Kidney epithelial cell (primary cell): Measurements from ENCODE around the gene EML1. TPM values are rescaled to one million over a fixed set of nuclear protein-coding genes. Genes with fewer than 3 reads are reported as not detected.

ENCODE experiments used
- DNase-seq: peaks from one replicate; pipeline ENCODE4 v3.0.0-alpha.2; 2010; ENCODE audit warnings: low read depth
- H3K27me3 ChIP-seq: 2 replicates; pipeline ENCODE4 v1.6.0; 2011; ENCODE audit warnings: low read length; ENCODE audit not compliant: control insufficient read depth, insufficient read depth
- H3K36me3 ChIP-seq: 2 replicates; pipeline ENCODE4 v1.5.1; 2011; ENCODE audit warnings: low read length; ENCODE audit not compliant: control insufficient read depth, insufficient read depth
- H3K4me3 ChIP-seq: 2 replicates; pipeline ENCODE4 v1.5.1; 2011; ENCODE audit warnings: low read depth, mild to moderate bottlenecking, control low read depth, low read length
- total RNA-seq: library from RNA; depleted of rRNA; stranded (reverse); fragments of >200 nt; gene quantifications from 2 replicates; pipeline ENCODE4 v1.2.3, GENCODE V29; 2015
- TF ChIP-seq, protein P1 (sequence below): IDR thresholded peaks from 2 replicates; pipeline ENCODE4 v1.5.1; 2011; ENCODE audit warnings: mild to moderate bottlenecking, moderate library complexity, low read length, control low read depth, inconsistent platforms; ENCODE audit not compliant: insufficient read depth, poor library complexity, severe bottlenecking

EML1 gene
- total RNA-seq, 1 donor from 2014 or later: 11.6 TPM

GRCh38 chr14:99803803-99804202 is 10.6 kb downstream of the EML1 start:
- TF ChIP-seq, protein P1, sequence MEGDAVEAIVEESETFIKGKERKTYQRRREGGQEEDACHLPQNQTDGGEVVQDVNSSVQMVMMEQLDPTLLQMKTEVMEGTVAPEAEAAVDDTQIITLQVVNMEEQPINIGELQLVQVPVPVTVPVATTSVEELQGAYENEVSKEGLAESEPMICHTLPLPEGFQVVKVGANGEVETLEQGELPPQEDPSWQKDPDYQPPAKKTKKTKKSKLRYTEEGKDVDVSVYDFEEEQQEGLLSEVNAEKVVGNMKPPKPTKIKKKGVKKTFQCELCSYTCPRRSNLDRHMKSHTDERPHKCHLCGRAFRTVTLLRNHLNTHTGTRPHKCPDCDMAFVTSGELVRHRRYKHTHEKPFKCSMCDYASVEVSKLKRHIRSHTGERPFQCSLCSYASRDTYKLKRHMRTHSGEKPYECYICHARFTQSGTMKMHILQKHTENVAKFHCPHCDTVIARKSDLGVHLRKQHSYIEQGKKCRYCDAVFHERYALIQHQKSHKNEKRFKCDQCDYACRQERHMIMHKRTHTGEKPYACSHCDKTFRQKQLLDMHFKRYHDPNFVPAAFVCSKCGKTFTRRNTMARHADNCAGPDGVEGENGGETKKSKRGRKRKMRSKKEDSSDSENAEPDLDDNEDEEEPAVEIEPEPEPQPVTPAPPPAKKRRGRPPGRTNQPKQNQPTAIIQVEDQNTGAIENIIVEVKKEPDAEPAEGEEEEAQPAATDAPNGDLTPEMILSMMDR: no peak
- DNase-seq: no peak
- Histone ChIP-seq H3K36me3 (no peaks in the 10 kb centered on the region), H3K4me3 (no peak overlapping the region), H3K27me3 (peaks cover 7% of the 10 kb centered on the region)

GRCh38 chr14:99805757-99806439 is 12.7 kb downstream of the EML1 start:
- Histone ChIP-seq H3K27me3 (peaks cover 7% of the 10 kb centered on the region), H3K36me3 (no peaks in the 10 kb centered on the region), H3K4me3 (no peak overlapping the region)
- TF ChIP-seq, protein P1: no peak
- no peak for DNase-seq

DNA sequence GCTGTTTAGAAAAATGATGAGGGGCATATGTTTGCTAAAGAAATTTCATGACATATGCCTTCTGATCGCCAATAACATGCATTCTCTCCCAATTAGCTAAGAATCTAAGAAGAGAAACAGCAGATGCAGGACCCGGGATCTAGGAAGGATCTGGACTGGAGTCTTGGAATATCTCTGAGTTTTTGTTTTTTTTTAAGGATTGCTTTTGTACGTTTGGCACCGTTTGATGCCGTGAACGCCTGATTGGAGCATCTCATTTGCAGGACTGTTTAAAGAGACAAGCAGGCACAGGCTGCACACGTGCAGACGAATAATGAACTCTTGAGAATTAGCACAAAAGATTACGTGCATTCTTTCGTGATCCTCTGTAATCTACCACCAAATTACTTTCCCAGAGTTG is 13.6 kb downstream of the EML1 start:
- Histone ChIP-seq H3K4me3 (no peak overlapping the region), H3K36me3 (no peaks in the 10 kb centered on the region), H3K27me3 (peaks cover 7% of the 10 kb centered on the region)
- no peak for DNase-seq
- TF ChIP-seq, protein P1: no peak

DNA sequence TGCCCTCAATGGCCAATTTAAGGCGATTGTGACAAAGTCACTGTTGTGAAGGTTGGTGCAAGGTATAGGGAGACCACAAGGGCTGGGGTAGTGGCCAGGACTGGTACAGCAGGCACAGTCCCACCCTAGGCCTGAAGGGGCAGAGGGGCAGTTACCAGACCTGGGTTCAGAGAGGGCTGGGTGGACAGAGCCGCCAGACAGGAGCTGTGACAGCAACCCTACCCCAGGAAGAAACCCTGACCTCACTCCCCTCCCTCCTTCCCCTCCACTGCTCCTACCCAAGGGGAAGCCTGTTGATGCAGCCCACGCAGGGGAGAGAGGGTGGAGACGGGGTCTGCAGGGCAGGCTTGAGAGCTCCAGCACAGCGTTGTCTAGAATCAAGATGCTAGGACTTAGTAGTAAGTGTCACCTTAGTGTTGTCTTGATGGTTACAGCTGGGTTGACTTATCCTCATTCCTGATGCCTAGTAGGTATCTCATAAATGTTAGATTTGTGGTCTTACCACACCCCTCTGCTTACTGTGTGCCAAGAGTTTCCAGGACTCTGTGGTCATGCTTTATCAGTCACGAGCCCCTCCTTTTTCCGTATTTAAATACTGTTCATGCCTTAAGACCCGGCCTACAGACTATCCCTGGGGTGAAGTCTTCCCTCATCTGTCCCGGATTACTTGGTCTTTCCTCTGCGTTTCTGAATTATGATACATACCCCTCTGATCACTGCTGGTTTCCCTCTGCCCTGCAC is 14.4 kb downstream of the EML1 start:
- no peaks in the 10 kb centered on the region for H3K36me3 ChIP-seq
- no peak for DNase-seq
- H3K27me3 ChIP-seq: peaks cover 10% of the 10 kb centered on the region
- TF ChIP-seq, protein P1: no peak
- no peak overlapping the region for H3K4me3 ChIP-seq

- no peak for DNase-seq
- Histone ChIP-seq H3K27me3 (peaks cover 10% of the 10 kb centered on the region), H3K36me3 (no peaks in the 10 kb centered on the region), H3K4me3 (no peak overlapping the region)
- TF ChIP-seq, protein P1: no peak
Measured at GRCh38 chr14:99808154-99808505, 14.9 kb downstream of the EML1 start.
